Adrenal gland (tissue), 12 donors: Measurements from ENCODE around the gene RARB. TPM values are rescaled to one million over a fixed set of nuclear protein-coding genes. Genes with fewer than 3 reads are reported as not detected.

Experiments used
- DNase-seq, 7 donors: peaks; one replicate each; pipeline ENCODE4 v3.0.0-alpha.2; 2019 to 2020
- H3K27ac ChIP-seq, 5 donors: fragments of 200-600 bp; sonication (generic) in 4 of 5; 1 replicate in 3 of 5; 2 replicates in 2 of 5; pipeline versions ENCODE4 v1.5.1 to v1.8.0; 2016 to 2020; ENCODE audit warnings: mild to moderate bottlenecking in 1 of 5
- H3K27me3 ChIP-seq: fragments of 200-600 bp; 2 replicates; pipeline ENCODE4 v1.8.0; 2021
- H3K36me3 ChIP-seq, 2 donors: fragments of 200-600 bp; replicated peaks in 1 of 2; 1 replicate in 1 of 2; 2 replicates in 1 of 2; pipeline versions ENCODE4 v1.5.1 to v1.8.0; 2018 to 2022
- H3K4me1 ChIP-seq, 2 donors: fragments of 200-600 bp; replicated peaks in 1 of 2; 1 replicate in 1 of 2; 2 replicates in 1 of 2; pipeline versions ENCODE4 v1.5.1 to v1.8.0; 2018 to 2021
- H3K4me3 ChIP-seq, 4 donors: fragments of 200-600 bp; sonication (generic) in 3 of 4; one replicate each; pipeline ENCODE4 v1.5.1; 2016 to 2018
- H3K9me3 ChIP-seq, 3 donors: fragments of 200-600 bp; sonication (generic) in 1 of 3; replicated peaks in 1 of 3; 1 replicate in 2 of 3; 2 replicates in 1 of 3; pipeline versions ENCODE4 v1.5.1 to v1.8.0; 2016 to 2021
- CTCF ChIP-seq, 6 experiments: fragments of 450-650 bp in 4 of 6; fragments of 200-600 bp in 2 of 6; sonication (generic) in 1 of 6; IDR thresholded peaks; 1 replicate in 5 of 6; 2 replicates in 1 of 6; pipeline versions ENCODE4 v1.5.1 to v1.8.0; 2016 to 2021; ENCODE audit warnings: antibody characterized with exemption in 6 of 6, mild to moderate bottlenecking in 2 of 6, moderate library complexity in 1 of 6
- POLR2A ChIP-seq, 2 donors: fragments of 450-650 bp; IDR thresholded peaks; one replicate each; pipeline ENCODE4 v1.6.1; 2017; ENCODE audit warnings: antibody characterized with exemption in 2 of 2, mild to moderate bottlenecking in 2 of 2, moderate library complexity in 1 of 2
- WGBS, 4 donors: extraction: QIAGEN DNeasy Blood & Tissue Kit in 2 of 4; methylation state at CpG; one replicate each; pipeline versions ENCODE4 v1.1.5 to v1.1.7; 2013 to 2017; 5-methylcytosine and 5-hydroxymethylcytosine counted together
- intact Hi-C, 2 donors: fragments of 100-400 bp; cut with DNase I; formaldehyde crosslinking; loops; one replicate each; pipeline versions ENCODE4 v1.14.1 to v1.15.0; 2022 to 2023
- polyA plus RNA-seq, 3 donors: library from polyadenylated mRNA; stranded (reverse); fragments of 200-250 nt in 2 of 3; fragments of 350-450 nt in 1 of 3; fragmentation: Illumina TruSeq in 1 of 3; extraction: RNeasy Lipid Tissue Mini Kit (QIAGEN cat#74804) in 1 of 3; gene quantifications; one replicate each; pipeline ENCODE4 v1.2.3, GENCODE V29; 2013 to 2014
- total RNA-seq, 9 donors: library from RNA; depleted of rRNA in 4 of 9; stranded (reverse); fragments of >200 nt in 4 of 9; fragments of 120-200 nt in 1 of 9; fragmentation: NEBNext Ultra II Directional in 1 of 9; extraction: Animal tissue kit (Norgen Biotek cat#: 25700) in 1 of 9; gene quantifications; one replicate each; pipeline versions ENCODE4 v1.1.0 to v1.2.4, GENCODE V29; 2013 to 2023
- donor health status: healthy with polysubstance abuse.
- donor health status: Bipolar disorder and iron deficiency.
- donor health status: DM: yes; HTN: yes; CAD: no.
- donor health status: DM: no; HTN: no; CAD: no.
- donor health status: DM: no; HTN: no; CAD: no.
- donor health status: DM: yes; HTN: yes; CAD: no.

Gene RARB
- total and polyA plus RNA-seq, 12 donors, result 1.7 to 23.3 (median 9.7) TPM

GRCh38 chr3:25412269-25412668 is 15.8 kb upstream of the RARB start:
- H3K4me1 ChIP-seq, result no peaks in the 10 kb centered on the region
- TF ChIP-seq CTCF (IDR thresholded peaks at IDR 0.05) (no peak), POLR2A (IDR thresholded peaks at IDR 0.05) (no peak)
- intact Hi-C loops, result no loop called here
- H3K9me3 ChIP-seq, result no peaks in the 10 kb centered on the region
- no peak overlapping the region for H3K4me3 ChIP-seq
- H3K27me3 ChIP-seq, result peaks cover 6% of the 10 kb centered on the region
- H3K36me3 ChIP-seq, result no peaks in the 10 kb centered on the region
- no peak for DNase-seq
- H3K27ac ChIP-seq, result no peak overlapping the region

- WGBS, 4 donors, result 77 to 83% (median 80%) methylated on average over 6 of the region's 6 CpGs
- Histone ChIP-seq H3K4me1 (no peaks in the 10 kb centered on the region), H3K9me3 (no peaks in the 10 kb centered on the region), H3K36me3 (no peaks in the 10 kb centered on the region), H3K27me3 (peaks cover 6% of the 10 kb centered on the region), H3K27ac (no peak overlapping the region), H3K4me3 (no peak overlapping the region)
- intact Hi-C loops, result no loop called here
- no peak for DNase-seq
- TF ChIP-seq POLR2A (IDR thresholded peaks at IDR 0.05) (no peak), CTCF (IDR thresholded peaks at IDR 0.05) (no peak)
These were observed 11.9 kb upstream of the RARB start for GRCh38 chr3:25416176-25416575.

DNA sequence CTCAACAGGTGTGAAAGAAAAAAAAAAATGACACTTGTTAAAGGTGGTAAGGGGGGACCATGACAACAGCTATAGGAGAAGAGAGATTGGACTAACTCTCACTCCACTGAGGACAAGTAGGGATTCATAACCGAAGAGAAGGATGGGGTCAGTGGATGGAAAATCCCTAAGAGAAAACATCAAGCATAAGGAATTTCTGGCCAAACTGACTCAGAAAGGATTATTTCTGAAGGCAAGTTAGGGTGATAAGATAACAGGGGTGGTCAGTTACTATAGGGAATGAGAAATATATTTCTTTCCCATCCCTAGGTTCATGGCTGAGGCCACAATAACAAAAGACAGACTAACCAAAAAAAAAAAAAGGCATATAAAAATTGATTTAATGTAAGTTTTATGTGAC is 9.5 kb upstream of the RARB start:
- no peak for DNase-seq
- Histone ChIP-seq H3K36me3 (no peaks in the 10 kb centered on the region), H3K27me3 (peaks cover 6% of the 10 kb centered on the region), H3K9me3 (no peaks in the 10 kb centered on the region), H3K4me1 (no peaks in the 10 kb centered on the region), H3K27ac (no peak overlapping the region), H3K4me3 (no peak overlapping the region)
- intact Hi-C loops, result no loop called here
- WGBS, 4 donors, result 65 to 83% (median 73%) methylated on average over 1 of the region's 1 CpG
- TF ChIP-seq CTCF (IDR thresholded peaks at IDR 0.05) (no peak), POLR2A (IDR thresholded peaks at IDR 0.05) (no peak)

DNA sequence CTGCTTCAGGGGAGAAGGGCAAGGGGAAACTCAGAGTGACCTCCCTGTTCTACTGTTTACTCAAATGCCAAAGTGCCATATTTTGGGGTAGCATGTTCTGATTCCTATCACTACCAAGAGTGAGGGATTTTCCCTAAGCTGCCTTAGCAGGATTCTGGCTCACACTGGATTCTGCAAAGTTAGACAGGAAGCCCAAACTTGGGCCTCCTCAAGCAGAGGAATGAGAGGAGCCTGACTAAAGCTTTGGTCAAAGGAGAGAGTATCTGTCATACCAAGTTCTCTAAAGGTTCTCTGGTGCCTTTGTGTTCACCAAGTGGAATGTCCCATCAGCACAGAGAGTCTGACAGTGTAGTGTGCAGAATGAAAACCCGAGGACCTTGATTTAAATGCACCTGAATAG is 8.8 kb upstream of the RARB start:
- WGBS, 4 donors, result 33 to 71% (median 54%) methylated on average over 1 of the region's 1 CpG
- no peak for TF ChIP-seq POLR2A (IDR thresholded peaks at IDR 0.05)
- no peak for TF ChIP-seq CTCF (IDR thresholded peaks at IDR 0.05)

More for the DNA sequence above, 8.8 kb upstream of the RARB start:
- no peaks in the 10 kb centered on the region for H3K36me3 ChIP-seq
- no peak overlapping the region for H3K4me3 ChIP-seq
- no peaks in the 10 kb centered on the region for H3K9me3 ChIP-seq
- no peaks in the 10 kb centered on the region for H3K4me1 ChIP-seq
- DNase-seq, result no peak
- H3K27ac ChIP-seq, result no peak overlapping the region
- H3K27me3 ChIP-seq, result peaks cover 6% of the 10 kb centered on the region
- intact Hi-C loops, result no loop called here
